Esophagus squamous epithelium (tissue), 4 donors: ENCODE measurements around the gene CDKAL1.

ENCODE experiments used
- CTCF ChIP-seq, 6 experiments: fragments of 450-650 bp in 4 of 6; fragments of 200-600 bp in 2 of 6; sonication (generic) in 2 of 6; IDR thresholded peaks; one replicate each; pipeline ENCODE4 v1.5.1; 2016 to 2019; ENCODE audit warnings: antibody characterized with exemption in 6 of 6, mild to moderate bottlenecking in 4 of 6, moderate library complexity in 4 of 6
- POLR2A ChIP-seq, 4 donors: fragments of 450-650 bp; IDR thresholded peaks; one replicate each; pipeline ENCODE4 v1.6.1; 2017; ENCODE audit warnings: antibody characterized with exemption in 4 of 4, mild to moderate bottlenecking in 4 of 4, moderate library complexity in 3 of 4

GRCh38 chr6:20931093-20931492 lies 396.8 kb downstream of the CDKAL1 start:
- TF ChIP-seq CTCF (IDR thresholded peaks at IDR 0.05) (no peak), POLR2A (IDR thresholded peaks at IDR 0.05) (no peak)
